ENCODE data around the gene KDM6A.
"Not testable (repeated sequence)": the region's sequence is repeated elsewhere in the genome, so short reads cannot be mapped to it uniquely, and the experiment has no call there.

The KDM6A gene

GRCh38 chrX:44931441-44931973 lies 58.5 kb downstream of the KDM6A start:
- DNase-seq, result no peak

- DNase-seq, result no peak
Observed at GRCh38 chrX:44935172-44935571, 62.2 kb downstream of the KDM6A start.

DNA sequence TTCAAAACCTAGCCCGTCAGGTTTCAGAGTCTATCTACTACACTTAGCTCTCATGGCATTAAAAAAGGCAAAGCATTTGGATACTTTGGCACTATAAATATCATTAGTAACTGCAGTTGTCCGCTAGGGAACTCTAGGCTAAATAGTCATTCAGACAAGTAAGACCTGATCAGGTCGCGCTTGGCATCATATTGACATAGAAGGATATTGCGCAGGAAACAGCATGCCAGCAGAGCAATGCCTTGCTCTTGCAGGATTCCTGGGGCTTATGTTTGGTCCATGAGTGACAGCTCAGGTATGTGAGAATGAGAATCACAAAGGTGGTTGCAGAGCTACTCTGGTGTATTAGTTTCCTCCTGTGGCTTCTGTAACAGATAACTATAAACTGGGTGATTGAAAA lies 62.7 kb downstream of the KDM6A start:
- DNase-seq, result no peak

DNA sequence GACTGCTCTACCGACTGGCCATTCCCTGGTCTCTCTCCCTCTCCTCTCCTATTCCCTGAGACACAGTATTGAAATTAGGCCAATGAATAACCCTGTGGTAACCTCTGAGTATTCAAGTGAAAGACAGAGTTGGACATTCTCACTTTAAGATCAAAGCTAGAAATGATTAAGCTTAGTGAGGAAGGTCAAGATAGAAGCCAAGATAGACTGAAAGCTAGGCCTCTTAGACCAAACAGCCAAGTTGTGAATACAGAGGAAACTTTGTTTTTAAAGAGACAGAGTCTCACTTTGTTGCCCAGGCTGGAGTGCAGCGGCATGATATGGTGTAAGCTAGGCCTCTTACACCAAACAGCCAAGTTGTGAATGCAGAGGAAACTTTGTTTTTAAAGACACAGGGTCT lies 64.6 kb downstream of the KDM6A start:
- no peak for DNase-seq

DNA sequence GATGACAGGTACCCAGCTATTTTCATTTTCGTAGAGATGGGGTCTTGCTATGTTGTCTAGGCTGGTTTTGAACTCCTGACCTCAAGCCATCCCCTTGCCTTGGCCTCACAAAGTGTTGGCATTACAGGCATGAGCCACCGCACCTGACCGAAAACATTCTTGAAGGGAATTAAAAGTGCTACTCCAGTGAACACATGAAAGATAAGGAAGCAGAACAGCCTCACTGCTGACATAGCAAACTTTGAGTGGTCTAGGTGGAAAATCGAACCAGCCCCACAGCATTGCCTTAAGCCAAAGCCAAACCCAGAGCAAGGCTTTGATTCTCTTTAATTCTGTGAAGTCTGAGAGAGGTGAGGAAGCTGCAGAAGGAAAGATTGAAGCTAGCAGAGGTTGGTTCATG lies 65.1 kb downstream of the KDM6A start:
- DNase-seq, result no peak

DNA sequence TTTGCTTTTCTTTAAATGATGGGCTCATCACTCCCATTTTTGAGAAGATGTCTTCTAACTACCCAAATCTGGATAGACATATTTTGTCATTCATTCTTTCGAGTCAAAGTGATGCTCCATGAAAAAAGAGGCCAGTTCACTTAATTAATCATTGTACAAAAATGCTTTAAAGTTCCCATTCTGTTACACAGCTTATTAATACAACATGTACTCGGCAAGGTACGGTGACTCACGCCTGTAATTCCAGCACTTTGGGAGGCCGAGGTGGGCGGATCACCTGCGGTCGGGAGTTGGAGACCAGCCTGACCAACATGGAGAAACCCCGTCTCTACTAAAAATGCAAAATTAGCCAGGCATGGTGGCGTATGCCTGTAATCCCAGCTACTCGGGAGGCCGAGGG lies 67.6 kb downstream of the KDM6A start:
- not testable (repeated sequence) for DNase-seq

DNA sequence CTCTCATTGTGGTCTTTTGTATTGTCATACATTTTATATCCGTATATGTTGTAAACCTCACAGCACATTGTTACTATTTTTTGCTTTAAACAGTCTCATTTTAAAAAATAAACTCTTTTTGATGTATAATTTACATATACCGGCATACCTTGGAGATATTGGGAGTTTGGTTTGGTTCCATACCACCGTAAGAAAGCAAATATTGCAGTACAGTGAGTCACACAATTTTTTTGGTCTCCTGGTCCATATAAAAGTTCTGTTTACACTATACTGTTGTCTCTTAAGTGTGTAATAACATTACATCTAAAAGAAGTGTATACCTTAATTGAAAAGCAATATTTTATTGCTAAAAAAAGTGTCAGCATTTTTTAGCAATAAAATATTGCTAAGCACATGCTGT lies 70.0 kb downstream of the KDM6A start:
- no peak for DNase-seq

- no peak for DNase-seq
Observed at GRCh38 chrX:44944894-44945293, 71.9 kb downstream of the KDM6A start.

DNA sequence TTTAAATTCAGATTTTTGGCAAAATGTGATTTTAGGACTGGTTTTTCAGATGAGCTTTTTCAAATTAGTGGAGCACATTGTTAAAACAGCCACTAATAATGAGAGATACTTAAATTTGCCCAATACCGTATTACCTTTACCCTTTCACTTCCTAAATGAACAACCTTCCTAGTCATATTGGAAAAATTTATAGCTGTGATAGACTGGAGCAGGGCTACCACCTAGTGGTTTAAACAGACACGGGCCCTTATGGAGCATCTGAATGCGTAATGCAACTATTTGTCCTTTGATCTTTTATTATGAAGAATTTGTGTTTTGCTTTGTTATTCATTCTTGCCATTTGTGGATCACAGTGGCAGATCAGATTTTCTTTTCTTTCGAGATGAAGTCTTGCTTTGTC lies 72.7 kb downstream of the KDM6A start:
- no peak for DNase-seq

GRCh38 chrX:44946771-44947170 lies 73.8 kb downstream of the KDM6A start:
- no peak for DNase-seq

GRCh38 chrX:44947995-44948394 lies 75.0 kb downstream of the KDM6A start:
- no peak for DNase-seq

GRCh38 chrX:44948406-44948805 lies 75.4 kb downstream of the KDM6A start:
- no peak for DNase-seq

DNA sequence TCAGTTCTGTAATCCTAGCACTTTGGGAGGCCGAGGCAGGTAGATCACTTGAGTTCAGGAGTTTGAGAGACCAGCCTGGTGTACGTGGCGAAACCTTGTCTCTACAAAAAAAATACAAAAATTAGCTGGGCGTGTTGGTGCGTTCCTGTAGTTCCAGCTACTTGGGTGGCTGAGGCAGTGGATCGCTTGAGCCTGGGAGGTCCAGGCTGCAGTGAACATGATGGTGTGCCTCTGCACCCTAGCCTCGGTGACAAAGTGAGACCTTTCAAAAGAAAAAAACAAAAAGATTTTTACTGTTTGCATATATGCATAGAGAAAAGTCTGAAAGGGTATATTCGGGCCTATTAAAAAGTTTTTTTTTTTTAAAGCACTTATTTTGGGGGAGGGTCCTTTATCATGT lies 76.1 kb downstream of the KDM6A start:
- DNase-seq, result no peak

DNA sequence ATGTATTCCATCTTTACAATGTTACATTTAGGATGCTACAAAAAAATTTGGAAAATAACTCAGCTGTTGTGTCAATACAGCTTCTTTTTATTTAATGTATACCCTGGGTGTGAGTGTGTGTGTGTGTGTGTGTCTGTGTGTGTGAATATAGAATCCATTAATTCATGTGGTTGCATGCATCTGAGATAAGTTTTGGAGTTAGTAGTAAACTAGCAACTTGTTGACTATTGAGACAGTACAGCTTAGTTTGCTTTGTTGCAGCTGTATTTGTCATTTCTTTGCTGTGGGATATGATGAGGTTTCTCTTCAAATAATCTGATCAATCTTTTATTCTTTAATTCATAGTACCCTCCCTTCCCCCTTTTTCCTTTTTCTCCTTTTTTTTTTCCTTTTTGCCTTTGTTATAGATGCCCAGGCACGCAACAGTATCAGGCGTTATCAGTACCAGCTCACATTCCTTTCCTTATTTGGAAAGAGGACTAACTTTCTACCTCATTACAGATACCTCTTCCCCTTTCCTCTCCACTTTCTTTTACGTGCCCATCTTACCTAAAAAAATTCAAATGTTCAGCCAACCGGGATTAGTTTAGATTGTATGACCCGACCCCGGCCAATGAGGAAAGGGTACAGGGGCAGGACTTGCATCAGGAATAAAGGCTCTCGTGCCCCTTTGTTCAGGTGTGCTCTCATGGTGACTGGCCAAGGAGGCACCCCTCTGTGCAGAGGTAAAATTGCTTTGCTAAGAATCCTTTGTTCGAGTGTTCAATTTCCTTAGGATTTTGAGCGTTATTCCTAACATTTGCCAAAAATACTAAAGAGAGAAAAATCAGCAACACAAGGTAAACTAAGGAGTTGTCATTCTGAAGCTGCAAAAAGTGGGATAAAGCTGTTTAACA lies 77.7 kb downstream of the KDM6A start:
- not testable (repeated sequence) for DNase-seq

DNA sequence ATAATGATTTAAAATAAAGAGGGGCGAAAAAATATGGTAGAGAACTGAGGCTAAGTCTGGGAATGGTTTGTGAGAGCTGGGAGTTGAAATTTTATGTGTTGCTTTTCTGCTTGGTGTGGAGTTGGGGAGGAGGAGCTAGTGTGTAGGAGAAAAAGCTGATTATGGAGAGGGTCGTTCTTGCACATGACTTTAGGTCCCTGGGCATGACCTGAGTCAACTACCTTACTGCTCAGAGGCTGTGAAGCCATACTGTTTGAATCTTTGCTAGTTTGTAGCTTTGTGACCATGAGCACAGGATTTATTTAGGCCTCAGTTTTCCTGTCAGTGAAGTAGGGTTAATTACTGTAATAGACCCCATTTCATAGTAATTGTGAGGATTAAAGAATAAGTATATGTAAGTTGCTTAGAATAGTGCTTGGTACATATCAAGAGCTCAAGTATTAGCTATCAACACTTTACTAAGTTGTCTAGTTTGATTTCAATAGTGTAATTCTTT lies 78.6 kb downstream of the KDM6A start:
- no peak for DNase-seq

- no peak for DNase-seq
Observed at GRCh38 chrX:44952329-44953027, 79.5 kb downstream of the KDM6A start.

- no peak for DNase-seq
Observed at GRCh38 chrX:44953734-44954502, 80.9 kb downstream of the KDM6A start.

GRCh38 chrX:44954562-44954961 lies 81.6 kb downstream of the KDM6A start:
- DNase-seq, result no peak

DNA sequence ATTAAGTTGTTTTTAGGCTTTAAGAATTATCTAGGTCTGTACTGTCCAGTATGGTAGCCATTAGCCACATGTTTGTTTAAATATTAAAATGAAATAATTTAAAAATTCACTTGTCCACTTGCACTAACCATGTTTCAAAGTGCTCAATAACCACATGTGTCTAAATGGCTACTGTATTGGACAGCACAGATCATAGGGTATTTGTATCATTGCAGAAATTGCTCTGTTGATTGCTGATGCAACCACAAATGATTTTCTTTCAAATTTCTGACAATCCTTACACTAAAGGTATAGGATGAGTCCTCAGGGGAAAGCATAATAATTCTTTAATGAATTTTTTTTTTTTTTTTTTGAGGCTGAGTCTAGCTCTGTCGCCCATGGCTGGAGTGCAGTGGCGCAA lies 84.9 kb downstream of the KDM6A start:
- DNase-seq, result no peak

DNA sequence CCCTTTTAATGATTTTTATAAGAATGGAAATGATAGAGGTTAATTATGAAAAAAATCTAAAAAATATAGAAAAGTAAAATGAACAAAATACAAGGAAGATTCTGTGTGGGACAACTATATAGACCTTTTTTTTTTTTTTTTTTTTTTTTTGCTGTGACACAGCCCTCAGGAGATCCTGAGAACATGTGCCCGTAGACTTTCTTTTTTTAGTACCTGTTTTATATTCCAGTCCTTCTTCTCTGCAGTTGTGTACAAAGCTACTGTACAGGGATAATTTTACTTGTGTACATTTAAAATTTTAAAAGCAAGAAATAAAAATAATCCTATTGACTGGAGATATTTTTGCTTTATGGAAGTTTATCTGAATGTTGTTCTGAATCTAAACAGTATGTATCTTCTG lies 85.5 kb downstream of the KDM6A start:
- DNase-seq, result no peak

DNA sequence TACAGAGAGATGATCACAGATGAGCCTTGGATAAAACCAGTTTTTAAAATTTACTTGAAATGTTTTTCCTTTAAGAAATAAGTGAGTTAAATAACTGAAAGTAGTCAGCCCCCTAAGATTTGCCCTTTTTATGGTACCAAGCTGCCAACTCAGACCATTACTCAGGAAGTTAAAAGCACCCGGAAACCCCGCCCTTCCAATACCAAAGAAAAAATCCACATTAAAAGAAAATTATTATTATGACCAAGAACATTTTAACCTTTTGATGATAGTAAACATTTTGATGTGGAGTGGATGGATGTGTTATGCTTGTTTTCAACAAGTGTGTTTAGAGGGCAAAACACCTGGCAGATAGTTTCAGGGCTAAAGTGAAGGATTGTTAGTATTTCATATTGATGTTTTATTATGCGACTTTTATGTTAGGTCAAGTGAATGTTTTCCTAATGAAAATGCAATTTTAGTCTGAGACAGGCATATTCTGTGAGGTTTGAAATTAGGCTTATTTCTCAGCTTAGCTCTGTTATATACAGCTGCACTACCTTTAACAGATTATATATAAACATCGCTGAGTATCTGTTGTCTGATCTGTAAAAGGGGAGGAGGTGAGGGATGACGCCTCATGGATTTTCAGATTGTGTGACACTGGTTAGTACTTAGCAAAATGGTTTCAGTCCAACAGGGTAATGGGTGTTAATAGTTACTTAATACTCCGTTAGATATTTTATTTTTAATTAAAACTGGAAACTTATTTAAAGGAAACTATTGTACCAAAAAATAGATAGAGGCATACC lies 89.0 kb downstream of the KDM6A start:
- no peak for DNase-seq

- DNase-seq, result no peak
Observed at GRCh38 chrX:44962944-44963343, 90.0 kb downstream of the KDM6A start.

All from NCI-H446 treated with DMSO at 0.1 percent for 48 hours (cell line).